HG03378 (cell line): ENCODE measurements around the gene CER1.

ENCODE experiments used
- ATAC-seq: cut with Tn5 transposase; IDR thresholded peaks from one replicate; pipeline ENCODE4 v1.9.1; 2021; ENCODE audit warnings: mild to moderate bottlenecking, moderate library complexity; ENCODE audit not compliant: unreplicated experiment

Gene CER1

GRCh38 chr9:14722391-14723035 is at the start of gene CER1:
CER1 (minus strand) TSS chr9:14722733; CDS start chr9:14722672, 61 bp downstream.
- ATAC-seq, result no peak

GRCh38 chr9:14770592-14770991 is 48.1 kb upstream of the CER1 start:
- ATAC-seq, result no peak

- peak; percentile 48 for ATAC-seq
Observed at GRCh38 chr9:14769230-14769571, 46.7 kb upstream of the CER1 start.

GRCh38 chr9:14768405-14769229 is 46.1 kb upstream of the CER1 start:
- ATAC-seq, result no peak

GRCh38 chr9:14766299-14766698 is 43.8 kb upstream of the CER1 start:
- no peak for ATAC-seq

GRCh38 chr9:14761584-14761983 is 39.1 kb upstream of the CER1 start:
- ATAC-seq, result no peak

GRCh38 chr9:14760060-14760459 is 37.5 kb upstream of the CER1 start:
- ATAC-seq, result no peak

GRCh38 chr9:14756291-14756690 is 33.8 kb upstream of the CER1 start:
- no peak for ATAC-seq

- no peak for ATAC-seq
Observed at GRCh38 chr9:14752871-14753270, 30.3 kb upstream of the CER1 start.

- ATAC-seq, result no peak
Observed at GRCh38 chr9:14752271-14752670, 29.7 kb upstream of the CER1 start.

- no peak for ATAC-seq
Observed at GRCh38 chr9:14750821-14751220, 28.3 kb upstream of the CER1 start.

- no peak for ATAC-seq
Observed at GRCh38 chr9:14749741-14750211, 27.2 kb upstream of the CER1 start.

GRCh38 chr9:14748373-14748772 is 25.8 kb upstream of the CER1 start:
- no peak for ATAC-seq

- ATAC-seq, result no peak
Observed at GRCh38 chr9:14747111-14747510, 24.6 kb upstream of the CER1 start.

- ATAC-seq, result no peak
Observed at GRCh38 chr9:14746626-14747025, 24.1 kb upstream of the CER1 start.

- no peak for ATAC-seq
Observed at GRCh38 chr9:14744768-14745167, 22.2 kb upstream of the CER1 start.

GRCh38 chr9:14741369-14741768 is 18.8 kb upstream of the CER1 start:
- ATAC-seq, result peak; percentile 88

GRCh38 chr9:14733133-14733532 is 10.6 kb upstream of the CER1 start:
- no peak for ATAC-seq

GRCh38 chr9:14731294-14731981 is 8.9 kb upstream of the CER1 start:
- ATAC-seq, result no peak

GRCh38 chr9:14730461-14730898 is 7.9 kb upstream of the CER1 start:
- no peak for ATAC-seq

- ATAC-seq, result no peak
Observed at GRCh38 chr9:14723301-14723700, 768 bp upstream of the CER1 start.
